Fibroblast of lung (primary cell): ENCODE data around the gene SUN3. TPM values are rescaled to one million over a fixed set of nuclear protein-coding genes. Genes with fewer than 3 reads are reported as not detected.

Experiments
- polyA plus RNA-seq, 2 donors: library from polyadenylated mRNA; depleted of rRNA in 1 of 2; stranded (reverse) in 1 of 2; unstranded in 1 of 2; fragments of >200 nt; gene quantifications; 2 replicates each; pipeline ENCODE4 v1.2.1, GENCODE V29; 2011 to 2012; ENCODE audit warnings: missing spikeins in 1 of 2
- total RNA-seq: library from RNA; depleted of rRNA; stranded (reverse); fragments of >200 nt; gene quantifications from 2 replicates; pipeline ENCODE4 v1.2.1, GENCODE V29; 2014

The SUN3 gene
- total and polyA plus RNA-seq, 2 donors (not counting 1 experiment from before 2014, with no cell fraction given) = not detected

Other genes starting within 250 kb of the SUN3 start
- under 0.01 TPM in 2 replicates for gene PKD1L1, start 80.6 kb downstream of the SUN3 start, total RNA-seq
- gene PKD1L1, start 80.6 kb downstream of the SUN3 start, polyA plus RNA-seq = 0.01 and 0.12 TPM in 2 replicates
- 9.8 and 14.2 TPM in 2 replicates for gene HUS1, start 49.5 kb downstream of the SUN3 start, total RNA-seq
- 29.4 and 31.2 TPM in 2 replicates for gene HUS1, start 49.5 kb downstream of the SUN3 start, polyA plus RNA-seq
- not detected in 2 replicates for gene C7orf57, start 6.4 kb upstream of the SUN3 start, total RNA-seq
- gene C7orf57, start 6.4 kb upstream of the SUN3 start, polyA plus RNA-seq = not detected in 2 replicates
- gene UPP1, start 60.2 kb upstream of the SUN3 start, total RNA-seq = 9.0 and 11.7 TPM in 2 replicates
- gene UPP1, start 60.2 kb upstream of the SUN3 start, polyA plus RNA-seq = 9.4 and 11.7 TPM in 2 replicates
- gene ABCA13, start 142.4 kb upstream of the SUN3 start, total RNA-seq = 0.26 and 10.9 TPM in 2 replicates
- 0.08 and 0.11 TPM in 2 replicates for gene ABCA13, start 142.4 kb upstream of the SUN3 start, polyA plus RNA-seq